WTC11 (cell line): ENCODE measurements around the gene AGAP1.

Source experiments
- CBFB ChIP-seq: sonication (generic); formaldehyde crosslinking; IDR thresholded peaks from 2 replicates; pipeline ENCODE4 v1.8.1; 2022; ENCODE audit warnings: mild to moderate bottlenecking, low read depth, missing genetic modification reagents
- CREB1 ChIP-seq: sonication (generic); formaldehyde crosslinking; IDR thresholded peaks from 2 replicates; pipeline ENCODE4 v1.8.0; 2023; ENCODE audit warnings: mild to moderate bottlenecking, missing genetic modification reagents
- CREM ChIP-seq: sonication (generic); formaldehyde crosslinking; IDR thresholded peaks from 2 replicates; pipeline ENCODE4 v1.8.1; 2022; ENCODE audit warnings: mild to moderate bottlenecking, missing genetic modification reagents, moderate library complexity
- ZNF423 ChIP-seq: fragments of 250-450 bp; sonication (Bioruptor Pico); IDR thresholded peaks from 2 replicates; pipeline ENCODE4 v2.1.2; 2022; ENCODE audit warnings: mild to moderate bottlenecking, moderate library complexity
- TF ChIP-seq, protein P1 (sequence below): fragments of 200-600 bp; IDR thresholded peaks from 2 replicates; pipeline ENCODE4 v1.8.0; 2022; ENCODE audit warnings: antibody characterized with exemption
- TF ChIP-seq, protein P2 (sequence below): sonication (generic); formaldehyde crosslinking; IDR thresholded peaks from 2 replicates; pipeline ENCODE4 v1.8.1; 2023; ENCODE audit warnings: mild to moderate bottlenecking, missing genetic modification reagents, moderate library complexity

DNA sequence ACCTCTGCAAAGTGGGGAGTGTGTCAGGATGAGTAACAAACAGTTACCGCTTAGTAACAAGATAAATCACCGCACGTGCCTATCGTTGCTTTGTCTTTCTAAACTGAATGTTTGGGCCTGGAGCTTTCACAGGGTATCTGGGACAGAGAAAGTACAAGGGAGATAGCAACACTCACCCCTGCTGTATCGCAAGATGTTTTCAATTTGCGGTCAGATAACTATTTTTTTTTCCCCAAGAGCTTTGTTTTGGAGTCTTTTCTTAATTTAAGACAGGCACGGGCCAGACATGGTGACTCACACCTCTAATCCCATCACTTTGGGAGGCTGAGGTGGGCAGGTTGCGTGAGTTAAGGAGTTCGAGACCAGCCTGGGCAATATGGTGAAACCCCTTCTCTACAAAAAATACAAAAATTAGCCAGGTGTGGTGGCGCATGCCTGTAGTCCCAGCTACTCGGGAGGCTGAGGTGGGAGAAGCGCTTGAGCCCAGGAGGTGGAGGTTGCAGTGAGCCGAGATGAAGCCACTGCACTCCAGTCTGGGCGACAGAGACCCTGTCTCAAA, 527.7 kb downstream of the AGAP1 start:
- TF ChIP-seq ZNF423, result no peak
- TF ChIP-seq, protein P1, sequence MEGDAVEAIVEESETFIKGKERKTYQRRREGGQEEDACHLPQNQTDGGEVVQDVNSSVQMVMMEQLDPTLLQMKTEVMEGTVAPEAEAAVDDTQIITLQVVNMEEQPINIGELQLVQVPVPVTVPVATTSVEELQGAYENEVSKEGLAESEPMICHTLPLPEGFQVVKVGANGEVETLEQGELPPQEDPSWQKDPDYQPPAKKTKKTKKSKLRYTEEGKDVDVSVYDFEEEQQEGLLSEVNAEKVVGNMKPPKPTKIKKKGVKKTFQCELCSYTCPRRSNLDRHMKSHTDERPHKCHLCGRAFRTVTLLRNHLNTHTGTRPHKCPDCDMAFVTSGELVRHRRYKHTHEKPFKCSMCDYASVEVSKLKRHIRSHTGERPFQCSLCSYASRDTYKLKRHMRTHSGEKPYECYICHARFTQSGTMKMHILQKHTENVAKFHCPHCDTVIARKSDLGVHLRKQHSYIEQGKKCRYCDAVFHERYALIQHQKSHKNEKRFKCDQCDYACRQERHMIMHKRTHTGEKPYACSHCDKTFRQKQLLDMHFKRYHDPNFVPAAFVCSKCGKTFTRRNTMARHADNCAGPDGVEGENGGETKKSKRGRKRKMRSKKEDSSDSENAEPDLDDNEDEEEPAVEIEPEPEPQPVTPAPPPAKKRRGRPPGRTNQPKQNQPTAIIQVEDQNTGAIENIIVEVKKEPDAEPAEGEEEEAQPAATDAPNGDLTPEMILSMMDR, result no peak
- TF ChIP-seq, protein P2, sequence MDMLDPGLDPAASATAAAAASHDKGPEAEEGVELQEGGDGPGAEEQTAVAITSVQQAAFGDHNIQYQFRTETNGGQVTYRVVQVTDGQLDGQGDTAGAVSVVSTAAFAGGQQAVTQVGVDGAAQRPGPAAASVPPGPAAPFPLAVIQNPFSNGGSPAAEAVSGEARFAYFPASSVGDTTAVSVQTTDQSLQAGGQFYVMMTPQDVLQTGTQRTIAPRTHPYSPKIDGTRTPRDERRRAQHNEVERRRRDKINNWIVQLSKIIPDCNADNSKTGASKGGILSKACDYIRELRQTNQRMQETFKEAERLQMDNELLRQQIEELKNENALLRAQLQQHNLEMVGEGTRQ, result no peak
- no peak for TF ChIP-seq CREM (CRISPR knock-in tag)
- no peak for TF ChIP-seq CREB1 (CRISPR knock-in tag)
- TF ChIP-seq CBFB, result no peak
